Naive B cell (primary cell): ENCODE measurements around the gene IDH3G. TPM values are rescaled to one million over a fixed set of nuclear protein-coding genes. Genes with fewer than 3 reads are reported as not detected.

Source experiments
- ATAC-seq, 2 donors: fragments of 150-1000 bp; cut with Tn5 transposase; 2 replicates each; pipeline ENCODE4 v1.10.0; 2021; ENCODE audit warnings: low read depth in 2 of 2, mild to moderate bottlenecking in 2 of 2, moderate library complexity in 2 of 2
- DNase-seq: peaks from one replicate; pipeline ENCODE4 v3.0.0; 2022
- H3K27ac Mint-ChIP-seq, 6 donors: one replicate each; pipeline ENCODE4 v1.8.0; 2020 to 2022; ENCODE audit warnings: mild to moderate bottlenecking in 6 of 6, mixed read lengths in 6 of 6, moderate library complexity in 5 of 6, inconsistent platforms in 2 of 6
- H3K27me3 Mint-ChIP-seq, 3 donors: one replicate each; pipeline ENCODE4 v1.8.0; 2021 to 2022; ENCODE audit warnings: mixed read lengths in 3 of 3, mild to moderate bottlenecking in 1 of 3
- H3K36me3 Mint-ChIP-seq, 2 donors: one replicate each; pipeline ENCODE4 v1.8.0; 2020 to 2022; ENCODE audit warnings: mixed read lengths in 2 of 2, inconsistent platforms in 1 of 2, mild to moderate bottlenecking in 1 of 2
- H3K4me1 Mint-ChIP-seq, 3 donors: one replicate each; pipeline ENCODE4 v1.8.0; 2020 to 2022; ENCODE audit warnings: mixed read lengths in 3 of 3, inconsistent platforms in 1 of 3, mild to moderate bottlenecking in 1 of 3, moderate library complexity in 1 of 3
- H3K4me3 Mint-ChIP-seq, 8 donors: one replicate each; pipeline ENCODE4 v1.8.0; 2020 to 2022; ENCODE audit warnings: mild to moderate bottlenecking in 8 of 8, mixed read lengths in 8 of 8, moderate library complexity in 8 of 8, inconsistent platforms in 2 of 8
- H3K9me3 Mint-ChIP-seq, 7 donors: one replicate each; pipeline ENCODE4 v1.8.0; 2020 to 2022; ENCODE audit warnings: mixed read lengths in 7 of 7, mild to moderate bottlenecking in 5 of 7, inconsistent platforms in 2 of 7, moderate library complexity in 1 of 7
- polyA plus RNA-seq, 6 donors: library from polyadenylated mRNA; unstranded; fragments of 300-500 nt; fragmentation: Illumina TruSeq; gene quantifications; one replicate each; pipeline ENCODE4 v1.2.3, GENCODE V29; 2021; ENCODE audit warnings: low read depth in 6 of 6

IDH3G gene
- polyA plus RNA-seq, 6 donors from 2014 or later: 78.9 to 112 (median 94.3) TPM

GRCh38 chrX:153793291-153793690 lies 884 bp downstream of the IDH3G start:
- DNase-seq (no peak), ATAC-seq (no peak)
- Mint-ChIP-seq H3K36me3 (peaks cover 0 to 5% of the 10 kb centered on the region in 2 donors), H3K27ac (peak overlapping the region; percentile 18 to 93 (median 90)), H3K4me1 (peaks cover 20 to 32% (median 21%) of the 10 kb centered on the region in 3 donors), H3K4me3 (peak overlapping the region; percentile 84 to 98 (median 92)), H3K9me3 (peaks cover 0 to 5% (median 0%) of the 10 kb centered on the region in 7 donors), H3K27me3 (no peaks in the 10 kb centered on the region)

DNA sequence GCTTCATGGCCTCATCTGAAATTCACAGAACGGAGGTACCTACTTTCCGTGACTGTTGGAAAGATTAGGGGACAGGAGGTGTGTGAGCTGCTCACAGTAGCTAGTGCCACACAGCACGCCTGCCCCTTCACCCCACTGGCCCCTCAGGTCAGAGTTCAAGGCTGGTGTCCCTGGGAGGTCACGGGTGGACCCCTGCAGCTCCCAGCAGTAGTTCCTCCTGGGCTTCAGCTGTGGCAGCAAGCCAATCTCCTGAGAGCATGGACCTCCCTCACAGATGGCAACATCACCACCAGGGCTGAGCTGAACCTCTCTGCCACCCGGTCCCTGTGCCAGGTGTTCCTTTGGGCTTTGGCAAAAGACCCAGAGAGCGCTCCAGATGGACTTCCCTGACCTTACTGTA lies 1.8 kb downstream of the IDH3G start:
- Mint-ChIP-seq H3K4me3 (no peak overlapping the region), H3K36me3 (no peaks in the 10 kb centered on the region), H3K4me1 (peaks cover 20 to 32% (median 21%) of the 10 kb centered on the region in 3 donors), H3K27ac (no peak overlapping the region), H3K9me3 (peaks cover 0 to 5% (median 0%) of the 10 kb centered on the region in 7 donors), H3K27me3 (no peaks in the 10 kb centered on the region)
- DNase-seq (no peak), ATAC-seq (no peak)

- no peaks in the 10 kb centered on the region for H3K27me3 Mint-ChIP-seq
- H3K27ac Mint-ChIP-seq: no peak overlapping the region
- ATAC-seq: no peak
- DNase-seq: no peak
- no peaks in the 10 kb centered on the region for H3K36me3 Mint-ChIP-seq
- peaks cover 20 to 24% (median 22%) of the 10 kb centered on the region in 3 donors for H3K4me1 Mint-ChIP-seq
- H3K9me3 Mint-ChIP-seq: peaks cover 0 to 5% (median 0%) of the 10 kb centered on the region in 7 donors
- H3K4me3 Mint-ChIP-seq: peak overlapping the region in 1 of 8 donors; percentile 6
Observed at GRCh38 chrX:153791104-153791852, 2.9 kb downstream of the IDH3G start.

DNA sequence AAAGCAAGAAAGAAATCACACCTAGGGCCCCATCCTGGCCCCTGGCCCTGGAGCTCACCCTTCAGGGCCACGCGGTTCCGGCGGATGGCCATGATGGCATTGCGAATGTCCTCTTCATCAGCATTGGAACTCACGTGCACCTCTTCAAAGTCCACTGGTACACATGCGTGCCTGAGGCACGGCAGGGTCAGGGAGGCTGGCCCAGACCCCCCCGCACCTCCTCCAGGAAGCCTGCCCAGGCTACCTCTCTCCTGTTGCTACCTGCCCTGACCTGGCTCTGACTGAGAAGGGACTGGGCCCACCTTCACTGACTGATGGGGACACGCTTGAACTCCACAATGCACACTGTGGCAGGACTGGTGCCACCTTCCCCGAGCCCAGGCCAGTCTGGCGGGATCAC lies 4.5 kb downstream of the IDH3G start:
- Mint-ChIP-seq H3K27ac (no peak overlapping the region), H3K36me3 (no peaks in the 10 kb centered on the region), H3K4me1 (peaks cover 10 to 16% (median 14%) of the 10 kb centered on the region in 3 donors), H3K4me3 (no peak overlapping the region), H3K9me3 (peaks cover 0 to 1% (median 0%) of the 10 kb centered on the region in 7 donors), H3K27me3 (no peaks in the 10 kb centered on the region)
- no peak for ATAC-seq
- DNase-seq: no peak

- H3K9me3 Mint-ChIP-seq: no peaks in the 10 kb centered on the region
- no peak for DNase-seq
- peak overlapping the region in 1 of 6 donors; percentile 70 for H3K27ac Mint-ChIP-seq
Observed at GRCh38 chrX:153786669-153787068, 7.5 kb downstream of the IDH3G start.

DNA sequence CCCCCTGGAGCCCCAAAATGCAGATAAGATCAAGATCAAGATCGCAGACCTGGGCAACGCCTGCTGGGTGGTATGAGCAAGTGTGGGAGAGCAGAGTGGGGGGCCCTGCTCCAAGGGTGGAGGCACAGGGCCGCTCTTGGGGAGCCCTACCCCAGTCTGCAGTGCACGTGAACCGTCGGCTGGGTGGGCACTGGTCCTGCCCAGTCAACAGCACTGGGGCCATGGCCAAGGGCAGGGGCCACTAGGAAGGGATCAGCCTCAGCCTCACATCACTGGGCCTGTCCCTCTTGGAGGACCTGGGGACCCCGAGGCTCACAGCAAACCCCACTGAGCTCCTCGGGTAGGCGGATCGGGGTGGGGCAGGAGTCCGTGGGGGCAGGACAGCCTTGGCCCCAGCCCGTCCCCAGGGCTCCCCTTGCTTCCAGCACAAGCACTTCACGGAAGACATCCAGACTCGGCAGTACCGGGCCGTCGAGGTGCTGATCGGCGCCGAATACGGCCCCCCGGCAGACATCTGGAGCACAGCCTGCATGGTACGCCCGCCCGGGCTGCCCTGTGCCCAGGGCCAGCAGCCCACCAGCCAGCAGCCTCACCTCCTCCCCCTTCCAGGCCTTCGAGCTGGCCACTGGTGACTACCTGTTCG lies 9.7 kb downstream of the IDH3G start:
- Mint-ChIP-seq H3K4me3 (no peak overlapping the region), H3K27ac (no peak overlapping the region), H3K4me1 (peaks cover 8 to 14% (median 10%) of the 10 kb centered on the region in 3 donors), H3K36me3 (no peaks in the 10 kb centered on the region), H3K27me3 (peaks cover 7 to 11% (median 10%) of the 10 kb centered on the region in 3 donors), H3K9me3 (no peaks in the 10 kb centered on the region)
- DNase-seq (no peak), ATAC-seq (no peak)

More at GRCh38 chrX:153786669-153787068, 7.5 kb downstream of the IDH3G start:
- no peak overlapping the region for H3K4me3 Mint-ChIP-seq
- no peak for ATAC-seq
- H3K27me3 Mint-ChIP-seq: no peaks in the 10 kb centered on the region
- H3K4me1 Mint-ChIP-seq: peaks cover 0 to 8% (median 7%) of the 10 kb centered on the region in 3 donors
- no peaks in the 10 kb centered on the region for H3K36me3 Mint-ChIP-seq

DNA sequence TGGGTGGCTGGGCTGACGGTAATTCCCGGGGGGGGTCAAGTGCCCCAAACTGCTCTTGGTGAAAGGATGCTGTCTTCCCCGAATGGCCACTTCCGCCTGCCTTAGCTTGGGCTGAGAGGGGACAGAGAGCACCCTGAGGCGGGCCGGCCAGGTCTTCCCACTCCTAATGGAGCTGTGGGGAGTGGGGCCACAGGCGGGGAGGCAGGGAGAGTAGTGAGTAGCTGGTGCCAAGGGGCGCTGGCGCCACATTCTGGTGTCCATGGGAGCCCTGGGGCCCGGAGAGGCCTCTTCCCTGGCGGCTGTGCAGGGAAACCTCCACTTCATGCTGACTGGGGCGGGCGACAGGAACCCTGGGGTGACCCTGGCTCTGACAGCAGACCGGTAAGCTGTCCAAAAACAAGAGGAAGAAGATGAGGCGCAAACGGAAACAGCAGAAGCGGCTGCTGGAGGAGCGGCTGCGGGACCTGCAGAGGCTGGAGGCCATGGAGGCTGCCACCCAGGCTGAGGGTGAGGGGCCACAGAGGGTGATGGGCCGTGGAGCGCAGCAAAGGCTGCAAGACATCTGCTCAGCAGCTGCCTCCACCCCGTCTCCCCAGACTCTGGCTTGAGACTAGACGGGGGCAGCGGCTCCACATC lies 10.7 kb downstream of the IDH3G start:
- H3K4me3 Mint-ChIP-seq: no peak overlapping the region
- H3K4me1 Mint-ChIP-seq: peaks cover 6 to 14% (median 10%) of the 10 kb centered on the region in 3 donors
- peaks cover 7 to 12% (median 10%) of the 10 kb centered on the region in 3 donors for H3K27me3 Mint-ChIP-seq
- DNase-seq (no peak), ATAC-seq (no peak)
- H3K9me3 Mint-ChIP-seq: no peaks in the 10 kb centered on the region
- H3K27ac Mint-ChIP-seq: no peak overlapping the region
- no peaks in the 10 kb centered on the region for H3K36me3 Mint-ChIP-seq

DNA sequence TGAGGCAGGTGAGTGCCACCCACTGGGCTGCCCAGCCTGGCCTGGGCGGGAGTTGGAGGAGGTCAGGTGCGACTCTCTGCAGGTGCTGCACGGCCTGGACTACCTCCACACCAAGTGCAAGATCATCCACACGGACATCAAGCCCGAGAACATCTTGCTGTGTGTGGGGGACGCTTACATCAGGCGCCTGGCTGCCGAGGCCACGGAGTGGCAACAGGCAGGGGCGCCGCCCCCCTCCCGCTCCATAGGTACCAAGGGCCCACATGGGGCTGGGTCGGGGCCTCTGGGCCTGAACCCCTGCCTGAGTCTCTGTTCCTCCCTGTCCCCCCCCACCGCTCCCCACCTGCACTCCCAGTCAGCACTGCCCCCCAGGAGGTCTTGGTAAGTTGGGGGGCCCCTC lies 11.3 kb downstream of the IDH3G start:
- Mint-ChIP-seq H3K27me3 (peaks cover 7 to 15% (median 12%) of the 10 kb centered on the region in 3 donors), H3K4me1 (peaks cover 6 to 14% (median 10%) of the 10 kb centered on the region in 3 donors), H3K36me3 (no peaks in the 10 kb centered on the region), H3K27ac (no peak overlapping the region), H3K9me3 (no peaks in the 10 kb centered on the region), H3K4me3 (no peak overlapping the region)
- DNase-seq (no peak), ATAC-seq (no peak)

DNA sequence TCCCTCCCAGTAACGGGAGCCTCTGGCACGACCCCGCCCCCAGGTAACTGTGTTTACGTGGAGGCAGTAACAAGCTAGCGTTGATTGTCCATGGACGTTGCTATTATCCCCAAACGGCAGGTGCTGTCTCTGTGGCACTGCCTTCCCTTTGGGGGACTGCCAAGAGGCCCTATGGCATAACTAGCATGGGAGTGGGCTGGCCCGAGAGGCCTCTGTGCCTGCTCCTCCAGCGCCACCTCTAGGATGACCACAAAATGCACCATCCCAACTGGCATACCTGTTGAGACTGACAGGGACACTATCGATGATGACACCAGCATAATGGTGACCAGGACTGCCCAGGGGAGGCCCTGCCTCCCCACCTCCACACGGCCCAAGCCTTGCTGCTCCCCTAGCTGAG lies 11.9 kb downstream of the IDH3G start:
- no peak overlapping the region for H3K4me3 Mint-ChIP-seq
- ATAC-seq (no peak), DNase-seq (no peak)
- H3K27me3 Mint-ChIP-seq: peaks cover 7 to 15% (median 12%) of the 10 kb centered on the region in 3 donors
- peaks cover 6 to 14% (median 10%) of the 10 kb centered on the region in 3 donors for H3K4me1 Mint-ChIP-seq
- H3K27ac Mint-ChIP-seq: no peak overlapping the region
- no peaks in the 10 kb centered on the region for H3K9me3 Mint-ChIP-seq
- no peaks in the 10 kb centered on the region for H3K36me3 Mint-ChIP-seq

- H3K27ac Mint-ChIP-seq: no peak overlapping the region
- H3K9me3 Mint-ChIP-seq: no peaks in the 10 kb centered on the region
- H3K27me3 Mint-ChIP-seq: peaks cover 7 to 15% (median 12%) of the 10 kb centered on the region in 3 donors
- no peak overlapping the region for H3K4me3 Mint-ChIP-seq
- no peak for DNase-seq
- peaks cover 6 to 10% (median 10%) of the 10 kb centered on the region in 3 donors for H3K4me1 Mint-ChIP-seq
- H3K36me3 Mint-ChIP-seq: no peaks in the 10 kb centered on the region
- ATAC-seq: no peak
Observed at GRCh38 chrX:153781428-153782047, 12.6 kb downstream of the IDH3G start.

- Mint-ChIP-seq H3K27me3 (peaks cover 7 to 15% (median 12%) of the 10 kb centered on the region in 3 donors), H3K4me1 (peaks cover 6 to 10% (median 10%) of the 10 kb centered on the region in 3 donors), H3K36me3 (no peaks in the 10 kb centered on the region), H3K4me3 (peak within 1 kb of the TSS in 1 of 8 donors; percentile 48), H3K9me3 (no peaks in the 10 kb centered on the region), H3K27ac (peak within 1 kb of the TSS in 2 of 6 donors; percentile 3 to 32)
- ATAC-seq (no peak), DNase-seq (no peak)
Observed at GRCh38 chrX:153780678-153781427, 13.3 kb downstream of the IDH3G start, which contains the start of gene SRPK3. SRPK3 (plus strand) TSS chrX:153781041; CDS start chrX:153781087, 46 bp downstream.

- Mint-ChIP-seq H3K27me3 (peaks cover 7 to 15% (median 12%) of the 10 kb centered on the region in 3 donors), H3K4me1 (peaks cover 6 to 10% (median 10%) of the 10 kb centered on the region in 3 donors), H3K36me3 (no peaks in the 10 kb centered on the region), H3K27ac (peak overlapping the region in 2 of 6 donors; percentile 3 to 52), H3K4me3 (peak overlapping the region in 1 of 8 donors; percentile 48), H3K9me3 (no peaks in the 10 kb centered on the region)
- no peak for ATAC-seq
- DNase-seq: no peak
Observed at GRCh38 chrX:153779891-153780677, 14.1 kb downstream of the IDH3G start.
